Measurements from ENCODE around the gene GNG14. TPM values are rescaled to one million over a fixed set of nuclear protein-coding genes. Genes with fewer than 3 reads are reported as not detected.

GNG14 gene
- total and polyA plus RNA-seq, 2 of the 13 experiments (the other 11 are each of a cell fraction or from before 2014, with no cell fraction given): not detected

DNA sequence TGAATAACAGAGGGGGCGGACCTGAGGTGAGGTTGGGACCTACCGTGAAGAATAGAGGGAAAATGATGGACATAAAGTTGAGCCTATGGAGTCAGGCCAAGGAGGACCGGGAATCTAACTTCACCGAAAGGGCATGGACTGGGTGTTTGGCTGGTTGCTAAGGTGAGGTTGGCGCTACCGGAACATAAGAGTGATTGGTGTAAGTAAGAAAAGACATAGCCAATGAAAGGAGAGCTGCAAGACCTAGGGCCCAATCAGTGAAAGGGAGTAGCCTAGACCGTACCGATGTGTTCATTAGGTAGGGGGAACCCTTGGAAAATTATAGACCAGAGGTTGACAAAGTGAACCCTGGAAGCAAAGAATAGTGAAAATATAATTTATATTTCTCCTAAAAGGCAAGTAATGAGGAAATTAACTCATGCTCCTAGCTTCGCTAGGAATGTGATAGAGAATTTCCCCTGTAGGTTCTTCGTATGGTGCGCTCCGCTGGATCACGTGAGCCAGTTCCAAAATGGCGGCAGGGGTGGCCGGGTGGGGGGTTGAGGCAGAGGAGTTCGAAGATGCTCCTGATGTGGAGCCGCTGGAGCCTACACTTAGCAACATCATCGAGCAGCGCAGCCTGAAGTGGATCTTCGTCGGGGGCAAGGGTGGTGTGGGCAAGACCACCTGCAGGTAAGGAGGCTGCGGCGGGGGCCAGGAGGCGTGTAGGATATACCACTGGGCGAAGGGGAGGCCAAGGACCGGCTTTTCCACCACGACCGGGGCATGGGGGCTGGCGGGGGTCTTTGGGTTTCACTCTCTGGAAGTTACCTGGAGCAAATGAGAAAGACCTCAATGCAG, 49.4 kb downstream of the GNG14 start, which contains the start of gene GET3 (continued):
- TF ChIP-seq CSRNP2 (CRISPR knock-in tag; conservative IDR thresholded peaks at IDR 0.05; ENCODE audit: low read depth): no peak
- TF ChIP-seq RNF2 (conservative IDR thresholded peaks at IDR 0.05; ENCODE audit: low read depth): 0 out of 2 replicates have a peak, but pooled peaks have one; percentile 15
- TF ChIP-seq, protein P1, sequence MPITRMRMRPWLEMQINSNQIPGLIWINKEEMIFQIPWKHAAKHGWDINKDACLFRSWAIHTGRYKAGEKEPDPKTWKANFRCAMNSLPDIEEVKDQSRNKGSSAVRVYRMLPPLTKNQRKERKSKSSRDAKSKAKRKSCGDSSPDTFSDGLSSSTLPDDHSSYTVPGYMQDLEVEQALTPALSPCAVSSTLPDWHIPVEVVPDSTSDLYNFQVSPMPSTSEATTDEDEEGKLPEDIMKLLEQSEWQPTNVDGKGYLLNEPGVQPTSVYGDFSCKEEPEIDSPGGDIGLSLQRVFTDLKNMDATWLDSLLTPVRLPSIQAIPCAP (CRISPR knock-in tag; IDR thresholded peaks at IDR 0.05; ENCODE audit: low read depth): no peak
- TF ChIP-seq PITX1 (CRISPR knock-in tag; IDR thresholded peaks at IDR 0.05): no peak; the same call in 1 of the 2 replicates
- no peak for TF ChIP-seq MAF1 (CRISPR knock-in tag; IDR thresholded peaks at IDR 0.05; ENCODE audit: borderline replicate concordance)
- peak; percentile 36; the same call in 1 of the 2 replicates for TF ChIP-seq CHD2 (IDR thresholded peaks at IDR 0.05; ENCODE audit: low read depth, low read length)
- TF ChIP-seq MZF1 (CRISPR knock-in tag; IDR thresholded peaks at IDR 0.05; ENCODE audit: borderline replicate concordance): no peak
- no peak for TF ChIP-seq ZNF562 (CRISPR knock-in tag; IDR thresholded peaks at IDR 0.05; ENCODE audit: borderline replicate concordance)
- no peak for TF ChIP-seq TCF12 (IDR thresholded peaks at IDR 0.05)
- TF ChIP-seq TCF12 (CRISPR knock-in tag; IDR thresholded peaks at IDR 0.05): no peak
- TF ChIP-seq MTA1 (CRISPR knock-in tag; IDR thresholded peaks at IDR 0.05; ENCODE audit: borderline replicate concordance): no peak
- 0 out of 2 replicates have a peak, but pooled peaks have one; percentile 39 for TF ChIP-seq ZNF790 (CRISPR knock-in tag; IDR thresholded peaks at IDR 0.05; ENCODE audit: borderline replicate concordance)
- TF ChIP-seq, protein P2, sequence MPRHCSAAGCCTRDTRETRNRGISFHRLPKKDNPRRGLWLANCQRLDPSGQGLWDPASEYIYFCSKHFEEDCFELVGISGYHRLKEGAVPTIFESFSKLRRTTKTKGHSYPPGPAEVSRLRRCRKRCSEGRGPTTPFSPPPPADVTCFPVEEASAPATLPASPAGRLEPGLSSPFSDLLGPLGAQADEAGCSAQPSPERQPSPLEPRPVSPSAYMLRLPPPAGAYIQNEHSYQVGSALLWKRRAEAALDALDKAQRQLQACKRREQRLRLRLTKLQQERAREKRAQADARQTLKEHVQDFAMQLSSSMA (CRISPR knock-in tag; IDR thresholded peaks at IDR 0.05): no peak
- TF ChIP-seq ZNF841 (CRISPR knock-in tag; IDR thresholded peaks at IDR 0.05; ENCODE audit: borderline replicate concordance): no peak
- no peak for TF ChIP-seq ZNF552 (CRISPR knock-in tag; IDR thresholded peaks at IDR 0.05; ENCODE audit: borderline replicate concordance)
- TF ChIP-seq FOXA3 (CRISPR knock-in tag; IDR thresholded peaks at IDR 0.05): no peak
- no peak for TF ChIP-seq SRY (CRISPR knock-in tag; IDR thresholded peaks at IDR 0.05)
- TF ChIP-seq ZNF24 (IDR thresholded peaks at IDR 0.05): no peak
- peak; percentile 55; the same call in 1 of the 2 replicates for TF ChIP-seq CCDC6 (CRISPR knock-in tag; IDR thresholded peaks at IDR 0.05)
- no peak for TF ChIP-seq ZFP1 (CRISPR knock-in tag; IDR thresholded peaks at IDR 0.05)
- no peak for TF ChIP-seq ZNF652 (CRISPR knock-in tag; IDR thresholded peaks at IDR 0.05; ENCODE audit: borderline replicate concordance, low read depth)
- TF ChIP-seq MYNN (CRISPR knock-in tag; IDR thresholded peaks at IDR 0.05; ENCODE audit: low read depth): no peak
- TF ChIP-seq SIX4 (CRISPR knock-in tag; IDR thresholded peaks at IDR 0.05): no peak
- TF ChIP-seq, protein P3, sequence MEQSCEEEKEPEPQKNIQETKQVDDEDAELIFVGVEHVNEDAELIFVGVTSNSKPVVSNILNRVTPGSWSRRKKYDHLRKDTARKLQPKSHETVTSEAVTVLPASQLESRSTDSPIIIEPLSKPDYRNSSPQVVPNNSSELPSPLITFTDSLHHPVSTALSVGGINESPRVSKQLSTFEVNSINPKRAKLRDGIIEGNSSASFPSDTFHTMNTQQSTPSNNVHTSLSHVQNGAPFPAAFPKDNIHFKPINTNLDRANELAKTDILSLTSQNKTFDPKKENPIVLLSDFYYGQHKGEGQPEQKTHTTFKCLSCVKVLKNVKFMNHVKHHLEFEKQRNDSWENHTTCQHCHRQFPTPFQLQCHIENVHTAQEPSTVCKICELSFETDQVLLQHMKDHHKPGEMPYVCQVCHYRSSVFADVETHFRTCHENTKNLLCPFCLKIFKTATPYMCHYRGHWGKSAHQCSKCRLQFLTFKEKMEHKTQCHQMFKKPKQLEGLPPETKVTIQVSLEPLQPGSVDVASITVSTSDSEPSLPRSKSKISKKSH (CRISPR knock-in tag; IDR thresholded peaks at IDR 0.05; ENCODE audit: borderline replicate concordance): no peak
- TF ChIP-seq ZNF205 (CRISPR knock-in tag; IDR thresholded peaks at IDR 0.05): no peak
- TF ChIP-seq AGO2 (optimal IDR thresholded peaks at IDR 0.05; ENCODE audit: low read depth, low read length): no peak
- no peak for TF ChIP-seq GTF2F1 (IDR thresholded peaks at IDR 0.05; ENCODE audit: low read length)
